WTC11 (cell line): ENCODE results near the gene ADIG. TPM values are rescaled to one million over a fixed set of nuclear protein-coding genes. Genes with fewer than 3 reads are reported as not detected.

Experiments
- ATAC-seq: fragments of 200-7000 bp; cut with Tn5 transposase; 2 replicates; pipeline ENCODE4 v1.10.0; 2021; ENCODE audit warnings: mild to moderate bottlenecking, moderate library complexity
- CTCF ChIA-PET: fragments of 300-600 bp; sonication (Branson Sonifier 250); formaldehyde crosslinking; loops from one replicate; lab custom pipeline; 2021; ENCODE audit warnings: antibody characterized with exemption; lab: Charles Lee
- POLR2A ChIA-PET: fragments of 350-600 bp; sonication (Branson Sonifier 250); formaldehyde crosslinking; loops from one replicate; lab custom pipeline; 2021; ENCODE audit warnings: antibody characterized with exemption; lab: Charles Lee
- DNase-seq: peaks from one replicate; pipeline ENCODE4 v3.0.0; 2021; ENCODE audit warnings: low spot score
- H3K27ac Mint-ChIP-seq: 2 replicates; pipeline ENCODE4 v1.8.0; 2021; ENCODE audit warnings: mixed read lengths
- H3K27me3 Mint-ChIP-seq: 2 replicates; pipeline ENCODE4 v1.8.0; 2021; ENCODE audit warnings: low read depth, mild to moderate bottlenecking, moderate library complexity, mixed read lengths
- H3K36me3 Mint-ChIP-seq: 2 replicates; pipeline ENCODE4 v1.8.0; 2021; ENCODE audit warnings: mixed read lengths
- H3K4me1 Mint-ChIP-seq: 2 replicates; pipeline ENCODE4 v1.8.0; 2022; ENCODE audit warnings: mixed read lengths
- H3K4me3 Mint-ChIP-seq: 2 replicates; pipeline ENCODE4 v1.8.0; 2021; ENCODE audit warnings: mild to moderate bottlenecking, moderate library complexity, mixed read lengths
- H3K9me3 Mint-ChIP-seq: 2 replicates; pipeline ENCODE4 v1.8.0; 2021; ENCODE audit warnings: mixed read lengths
- E2F1 ChIP-seq: sonication (generic); formaldehyde crosslinking; IDR thresholded peaks from 2 replicates; pipeline ENCODE4 v1.8.0; 2022; ENCODE audit warnings: mild to moderate bottlenecking, missing genetic modification reagents
- E2F4 ChIP-seq: sonication (generic); formaldehyde crosslinking; IDR thresholded peaks from 2 replicates; pipeline ENCODE4 v1.8.1; 2022; ENCODE audit warnings: low read depth, mild to moderate bottlenecking, moderate library complexity, missing genetic modification reagents, borderline replicate concordance
- FOXP4 ChIP-seq: sonication (generic); formaldehyde crosslinking; IDR thresholded peaks from 2 replicates; pipeline ENCODE4 v1.8.0; 2022; ENCODE audit warnings: mild to moderate bottlenecking, missing genetic modification reagents
- GABPB1 ChIP-seq: sonication (generic); formaldehyde crosslinking; IDR thresholded peaks from 2 replicates; pipeline ENCODE4 v1.8.1; 2023; ENCODE audit warnings: mild to moderate bottlenecking, missing genetic modification reagents
- GTF2I ChIP-seq: fragments of 250-450 bp; sonication (Bioruptor Pico); conservative IDR thresholded peaks from 2 replicates; pipeline ENCODE4 v1.4.0; 2021; ENCODE audit warnings: mild to moderate bottlenecking
- IRF2 ChIP-seq: sonication (generic); formaldehyde crosslinking; IDR thresholded peaks from 2 replicates; pipeline ENCODE4 v1.8.0; 2022; ENCODE audit warnings: low read depth, missing genetic modification reagents, borderline replicate concordance
- MXD4 ChIP-seq: fragments of 250-450 bp; sonication (Bioruptor Pico); IDR thresholded peaks from 2 replicates; pipeline ENCODE4 v1.8.0; 2021; ENCODE audit warnings: mild to moderate bottlenecking, moderate library complexity, borderline replicate concordance
- NFYB ChIP-seq: sonication (generic); formaldehyde crosslinking; conservative IDR thresholded peaks from 2 replicates; pipeline ENCODE4 v1.8.0; 2022; ENCODE audit warnings: low read depth, missing genetic modification reagents
- PRDM15 ChIP-seq: sonication (generic); formaldehyde crosslinking; IDR thresholded peaks from 2 replicates; pipeline ENCODE4 v1.8.0; 2022; ENCODE audit warnings: missing genetic modification reagents
- TEAD1 ChIP-seq: sonication (generic); formaldehyde crosslinking; IDR thresholded peaks from 2 replicates; pipeline ENCODE4 v1.8.0; 2022; ENCODE audit warnings: mild to moderate bottlenecking, missing genetic modification reagents
- USF1 ChIP-seq: sonication (generic); formaldehyde crosslinking; IDR thresholded peaks from 2 replicates; pipeline ENCODE4 v1.8.0; 2022; ENCODE audit warnings: mild to moderate bottlenecking, missing genetic modification reagents
- ZBTB21 ChIP-seq: sonication (generic); formaldehyde crosslinking; IDR thresholded peaks from 2 replicates; pipeline ENCODE4 v1.8.1; 2023; ENCODE audit warnings: mild to moderate bottlenecking, missing genetic modification reagents, borderline replicate concordance
- ZMAT4 ChIP-seq: fragments of 250-450 bp; sonication (Bioruptor Pico); IDR thresholded peaks from 2 replicates; pipeline ENCODE4 v1.9.0; 2021; ENCODE audit warnings: mild to moderate bottlenecking
- ZNF121 ChIP-seq: sonication (generic); formaldehyde crosslinking; IDR thresholded peaks from 2 replicates; pipeline ENCODE4 v1.8.0; 2023; ENCODE audit warnings: missing genetic modification reagents
- ZNF281 ChIP-seq: sonication (generic); formaldehyde crosslinking; IDR thresholded peaks from 2 replicates; pipeline ENCODE4 v1.8.0; 2023; ENCODE audit warnings: mild to moderate bottlenecking, missing genetic modification reagents
- total RNA-seq: library from RNA; stranded (reverse); gene quantifications from 3 replicates; pipeline ENCODE4 v1.2.3, GENCODE V29; 2021

ADIG gene
- total RNA-seq, 1 experiment from 2014 or later: not detected

GRCh38 chr20:38616457-38616856 lies 35.5 kb downstream of the ADIG start:
- POLR2A ChIA-PET: no interaction called here
- CTCF ChIA-PET: interaction anchor here (0.8 to 1.1 kb wide), 3 partner anchors 17 to 110 kb away, joined by 3 to 4 read pairs (median 3); no protein-coding TSS in a partner anchor
- H3K4me1 Mint-ChIP-seq: peaks cover 19% of the 10 kb centered on the region
- H3K4me3 Mint-ChIP-seq: no peak overlapping the region
- no peaks in the 10 kb centered on the region for H3K9me3 Mint-ChIP-seq
- H3K27ac Mint-ChIP-seq: no peak overlapping the region
- no peaks in the 10 kb centered on the region for H3K36me3 Mint-ChIP-seq
- no peak for ATAC-seq
- no peak for TF ChIP-seq ZNF121 (CRISPR knock-in tag)
- no peak for TF ChIP-seq IRF2 (CRISPR knock-in tag)
- no peak for TF ChIP-seq GTF2I (CRISPR knock-in tag)
- no peak for TF ChIP-seq GABPB1 (CRISPR knock-in tag)
- TF ChIP-seq FOXP4 (CRISPR knock-in tag): no peak
- no peak for TF ChIP-seq PRDM15 (CRISPR knock-in tag)
- no peak for TF ChIP-seq MXD4
- no peak for TF ChIP-seq NFYB (CRISPR knock-in tag)
- TF ChIP-seq ZBTB21 (CRISPR knock-in tag): no peak
- TF ChIP-seq USF1 (CRISPR knock-in tag): no peak
- no peak for TF ChIP-seq ZMAT4
- TF ChIP-seq ZNF281 (CRISPR knock-in tag): no peak
- TF ChIP-seq TEAD1 (CRISPR knock-in tag): no peak
- TF ChIP-seq E2F1 (CRISPR knock-in tag): no peak
- no peak for TF ChIP-seq E2F4
- H3K27me3 Mint-ChIP-seq: peaks cover 4% of the 10 kb centered on the region
- no peak for DNase-seq
